ENCODE data around the gene TRIP10.

TRIP10 gene

GRCh38 chr19:6729573-6730152 lies 9.8 kb upstream of the TRIP10 start:
- no peak for DNase-seq

GRCh38 chr19:6730153-6730804 lies 9.2 kb upstream of the TRIP10 start:
- peak; percentile 35 for DNase-seq

GRCh38 chr19:6730941-6731670 lies 8.4 kb upstream of the TRIP10 start:
- DNase-seq, result no peak

- DNase-seq, result no peak
Measured at GRCh38 chr19:6731822-6732221, 7.7 kb upstream of the TRIP10 start.

- DNase-seq, result no peak
Measured at GRCh38 chr19:6732803-6733337, 6.6 kb upstream of the TRIP10 start.

GRCh38 chr19:6733338-6734095 lies 6.0 kb upstream of the TRIP10 start:
- no peak for DNase-seq

- no peak for DNase-seq
Measured at GRCh38 chr19:6734096-6734696, 5.3 kb upstream of the TRIP10 start.

GRCh38 chr19:6735181-6735911 lies 4.1 kb upstream of the TRIP10 start:
- no peak for DNase-seq

- peak; percentile 92 for DNase-seq
Measured at GRCh38 chr19:6736169-6736916, 3.1 kb upstream of the TRIP10 start.

GRCh38 chr19:6736917-6737283 lies 2.6 kb upstream of the TRIP10 start:
- DNase-seq, result no peak

GRCh38 chr19:6737284-6737872 lies 2.1 kb upstream of the TRIP10 start, which contains the start of gene GPR108:
Gene GPR108, minus strand, starts transcription at chr19:6737580. Its CDS starts 4 bp downstream, at chr19:6737576.
- peak; percentile 100 for DNase-seq

- peak; percentile 79 for DNase-seq
Measured at GRCh38 chr19:6737873-6738786, 1.4 kb upstream of the TRIP10 start.

- no peak for DNase-seq
Measured at GRCh38 chr19:6738787-6739389, 592 bp upstream of the TRIP10 start.

- peak; percentile 75 for DNase-seq
Measured at GRCh38 chr19:6739883-6740588, 556 bp downstream of the TRIP10 start.

GRCh38 chr19:6740589-6741343 lies 1.3 kb downstream of the TRIP10 start:
- DNase-seq, result peak; percentile 71

GRCh38 chr19:6743066-6743465 lies 3.6 kb downstream of the TRIP10 start:
- DNase-seq, result no peak

GRCh38 chr19:6743714-6744380 lies 4.4 kb downstream of the TRIP10 start:
- no peak for DNase-seq

Data from suppressor macrophage treated with lipopolysaccharide for 4 hours (primary cell).